Neural crest cell (in vitro differentiated cells): Measurements from ENCODE around the gene FH. TPM values are rescaled to one million over a fixed set of nuclear protein-coding genes. Genes with fewer than 3 reads are reported as not detected.

Experiments used
- DNase-seq: peaks from one replicate; pipeline ENCODE4 v3.0.0; 2021; ENCODE audit warnings: low read depth, mixed read lengths, low spot score
- H3K27ac Mint-ChIP-seq: one replicate; pipeline ENCODE4 v1.8.0; 2021; ENCODE audit warnings: mild to moderate bottlenecking, mixed read lengths; ENCODE audit not compliant: unreplicated experiment
- H3K27me3 Mint-ChIP-seq: 2 replicates; pipeline ENCODE4 v1.8.0; 2021; ENCODE audit warnings: low read depth, mild to moderate bottlenecking, mixed read lengths
- H3K36me3 Mint-ChIP-seq: 2 replicates; pipeline ENCODE4 v1.8.0; 2021; ENCODE audit warnings: low read depth, mild to moderate bottlenecking, mixed read lengths
- H3K4me1 Mint-ChIP-seq: 2 replicates; pipeline ENCODE4 v1.8.0; 2021; ENCODE audit warnings: mixed read lengths
- H3K4me3 Mint-ChIP-seq: one replicate; pipeline ENCODE4 v1.8.0; 2021; ENCODE audit warnings: mild to moderate bottlenecking, mixed read lengths
- H3K9me3 Mint-ChIP-seq: 2 replicates; pipeline ENCODE4 v1.8.0; 2021; ENCODE audit warnings: mixed read lengths
- CTCF ChIP-seq: fragments of 200-600 bp; sonication (generic); conservative IDR thresholded peaks from 2 replicates; pipeline ENCODE4 v1.5.0; 2021; ENCODE audit warnings: antibody characterized with exemption, mild to moderate bottlenecking
- total RNA-seq: library from RNA; stranded (reverse); gene quantifications from 2 replicates; pipeline ENCODE4 v1.2.1, GENCODE V29; 2021

FH gene
- total RNA-seq, 1 donor from 2014 or later = 93.2 TPM

GRCh38 chr1:241482761-241483250 lies 36.7 kb downstream of the FH start:
- Mint-ChIP-seq H3K4me3 (no peak overlapping the region), H3K4me1 (no peaks in the 10 kb centered on the region), H3K36me3 (no peaks in the 10 kb centered on the region), H3K9me3 (peaks cover 7% of the 10 kb centered on the region), H3K27me3 (no peaks in the 10 kb centered on the region), H3K27ac (no peak overlapping the region)
- DNase-seq = no peak
- TF ChIP-seq CTCF = no peak

GRCh38 chr1:241479294-241479693 lies 40.3 kb downstream of the FH start:
- Mint-ChIP-seq H3K9me3 (peaks cover 3% of the 10 kb centered on the region), H3K36me3 (no peaks in the 10 kb centered on the region), H3K4me3 (no peak overlapping the region), H3K4me1 (no peaks in the 10 kb centered on the region), H3K27ac (no peak overlapping the region), H3K27me3 (no peaks in the 10 kb centered on the region)
- DNase-seq = no peak
- TF ChIP-seq CTCF = no peak

GRCh38 chr1:241475671-241476070 lies 43.9 kb downstream of the FH start:
- Mint-ChIP-seq H3K27me3 (no peaks in the 10 kb centered on the region), H3K36me3 (no peaks in the 10 kb centered on the region), H3K27ac (no peak overlapping the region), H3K4me1 (no peaks in the 10 kb centered on the region), H3K4me3 (no peak overlapping the region), H3K9me3 (no peaks in the 10 kb centered on the region)
- no peak for DNase-seq
- TF ChIP-seq CTCF = no peak

- H3K36me3 Mint-ChIP-seq = no peaks in the 10 kb centered on the region
- H3K4me3 Mint-ChIP-seq = no peak overlapping the region
- no peak for TF ChIP-seq CTCF
- no peak for DNase-seq
- H3K4me1 Mint-ChIP-seq = no peaks in the 10 kb centered on the region
- H3K27me3 Mint-ChIP-seq = no peaks in the 10 kb centered on the region
- H3K27ac Mint-ChIP-seq = no peak overlapping the region
- H3K9me3 Mint-ChIP-seq = no peaks in the 10 kb centered on the region
These were observed 46.5 kb downstream of the FH start for GRCh38 chr1:241473026-241473425.

GRCh38 chr1:241470908-241471590 lies 48.5 kb downstream of the FH start:
- Mint-ChIP-seq H3K27ac (peak overlapping the region; percentile 14), H3K4me3 (no peak overlapping the region), H3K9me3 (no peaks in the 10 kb centered on the region), H3K27me3 (no peaks in the 10 kb centered on the region), H3K36me3 (no peaks in the 10 kb centered on the region), H3K4me1 (no peaks in the 10 kb centered on the region)
- DNase-seq = no peak
- no peak for TF ChIP-seq CTCF
